ENCODE measurements around the gene RNF175.

RNF175 gene

DNA sequence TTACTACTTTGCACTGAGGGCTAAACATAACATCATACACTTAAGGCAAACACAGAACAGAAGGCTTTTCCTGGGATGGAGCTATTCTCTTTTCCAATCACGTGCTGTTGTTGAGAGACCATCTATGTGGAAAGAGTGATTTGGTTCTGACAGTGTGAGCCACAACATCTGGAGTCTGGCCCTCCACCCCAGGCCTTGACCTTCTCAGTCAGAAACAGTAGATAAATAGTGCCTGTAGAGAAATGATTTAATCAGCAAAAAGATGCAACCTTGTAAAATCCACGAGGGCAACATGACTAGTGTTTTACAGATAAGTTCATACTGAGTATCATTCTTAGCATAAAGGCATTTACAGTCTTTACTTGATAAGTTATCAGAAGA is 39.9 kb upstream of the RNF175 start:
- Histone ChIP-seq H3K4me3 (no peak overlapping the region), H3K36me3 (no peaks in the 10 kb centered on the region), H3K27ac (no peak overlapping the region), H3K9me3 (no peaks in the 10 kb centered on the region), H3K27me3 (peaks cover 0 to 14% of the 10 kb centered on the region in 2 donors), H3K4me1 (no peaks in the 10 kb centered on the region)
- intact Hi-C loops (cut with DNase I; ENCODE audit: low total_unique reads), result no loop called here
- DNase-seq, result peak in 1 of 2 donors; percentile 42
- TF ChIP-seq CTCF (IDR thresholded peaks at IDR 0.05), result no peak

DNA sequence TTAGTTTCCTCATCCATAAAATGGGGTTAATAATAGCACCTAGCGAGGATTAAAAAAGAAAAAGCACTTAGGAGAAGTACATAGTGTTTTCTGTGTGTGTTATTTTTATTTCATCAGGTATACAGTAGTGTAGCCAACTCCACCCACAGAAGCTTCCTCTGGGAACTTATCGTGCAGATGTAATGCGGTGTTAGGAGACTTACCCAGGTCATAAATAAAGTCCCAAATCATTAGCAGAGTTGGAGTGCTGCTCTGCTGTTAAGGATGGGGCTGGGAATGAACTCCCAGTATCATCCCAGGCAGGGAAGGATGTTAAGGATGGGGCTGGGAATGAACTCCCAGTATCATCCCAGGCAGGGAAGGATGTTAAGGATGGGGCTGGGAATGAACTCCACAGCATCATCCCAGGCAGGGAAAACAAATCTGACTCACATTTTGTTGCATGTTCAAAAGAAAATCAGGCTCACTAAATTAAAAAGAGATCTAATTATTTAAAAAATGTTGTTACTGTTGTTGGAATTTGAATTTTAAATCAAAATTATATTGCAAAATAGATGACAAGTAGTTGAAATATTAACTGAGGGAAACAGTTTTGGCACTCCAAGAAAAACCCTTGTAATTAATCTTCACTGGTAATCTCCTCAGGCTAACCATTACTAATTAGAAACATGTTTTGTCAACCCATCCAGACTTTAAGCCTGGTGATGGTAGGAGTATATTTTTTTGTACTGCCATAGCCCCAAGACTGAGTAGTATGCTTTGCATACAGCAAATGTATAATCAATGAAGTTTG is 39.3 kb upstream of the RNF175 start:
- no peak for DNase-seq
- intact Hi-C loops (cut with DNase I; ENCODE audit: low total_unique reads), result no loop called here
- Histone ChIP-seq H3K4me3 (no peak overlapping the region), H3K4me1 (no peaks in the 10 kb centered on the region), H3K9me3 (no peaks in the 10 kb centered on the region), H3K36me3 (no peaks in the 10 kb centered on the region), H3K27me3 (peaks cover 0 to 16% of the 10 kb centered on the region in 2 donors), H3K27ac (no peak overlapping the region)
- no peak for TF ChIP-seq CTCF (IDR thresholded peaks at IDR 0.05)

GRCh38 chr4:153798420-153798819 is 38.6 kb upstream of the RNF175 start:
- H3K4me1 ChIP-seq, result no peaks in the 10 kb centered on the region
- intact Hi-C loops (cut with DNase I; ENCODE audit: low total_unique reads), result no loop called here
- no peak overlapping the region for H3K4me3 ChIP-seq
- H3K9me3 ChIP-seq, result no peaks in the 10 kb centered on the region
- H3K36me3 ChIP-seq, result no peaks in the 10 kb centered on the region
- H3K27me3 ChIP-seq, result peaks cover 0 to 16% of the 10 kb centered on the region in 2 donors
- TF ChIP-seq CTCF (IDR thresholded peaks at IDR 0.05), result no peak
- no peak overlapping the region for H3K27ac ChIP-seq
- DNase-seq, result no peak

GRCh38 chr4:153794006-153794405 is 34.2 kb upstream of the RNF175 start:
- H3K9me3 ChIP-seq, result no peaks in the 10 kb centered on the region
- peaks cover 0 to 58% of the 10 kb centered on the region in 2 donors for H3K27me3 ChIP-seq
- peaks cover 0 to 39% (median 28%) of the 10 kb centered on the region in 4 donors for H3K4me1 ChIP-seq
- intact Hi-C loops (cut with DNase I; ENCODE audit: low total_unique reads), result no loop called here
- no peak overlapping the region for H3K4me3 ChIP-seq
- DNase-seq, result no peak
- H3K36me3 ChIP-seq, result no peaks in the 10 kb centered on the region
- no peak for TF ChIP-seq CTCF (IDR thresholded peaks at IDR 0.05)
- no peak overlapping the region for H3K27ac ChIP-seq

GRCh38 chr4:153792618-153793247 is 32.9 kb upstream of the RNF175 start:
- H3K27me3 ChIP-seq, result peaks cover 0 to 71% of the 10 kb centered on the region in 2 donors
- no peak overlapping the region for H3K27ac ChIP-seq

More at GRCh38 chr4:153792618-153793247, 32.9 kb upstream of the RNF175 start:
- Histone ChIP-seq H3K4me1 (peaks cover 0 to 51% (median 36%) of the 10 kb centered on the region in 4 donors), H3K36me3 (no peaks in the 10 kb centered on the region), H3K9me3 (no peaks in the 10 kb centered on the region), H3K4me3 (peak overlapping the region; percentile 7 to 27)
- intact Hi-C loops (cut with DNase I; ENCODE audit: low total_unique reads), result no loop called here
- DNase-seq, result no peak
- TF ChIP-seq CTCF (IDR thresholded peaks at IDR 0.05), result no peak
